Fibroblast of mammary gland (primary cell): Measurements from ENCODE around the gene SPATA16.
"Not testable (repeated sequence)": the region's sequence is repeated elsewhere in the genome, so short reads cannot be mapped to it uniquely, and the experiment has no call there.

Source experiments
- DNase-seq: peaks from one replicate; pipeline ENCODE4 v3.0.0-alpha.2; 2010; ENCODE audit warnings: low read depth
- H3K4me3 ChIP-seq: 2 replicates; pipeline ENCODE4 v1.5.1; 2011; ENCODE audit warnings: low read depth, mild to moderate bottlenecking, low read length, moderate library complexity; ENCODE audit not compliant: control insufficient read depth
- CTCF ChIP-seq: conservative IDR thresholded peaks from 2 replicates; pipeline ENCODE4 v1.5.1; 2011; ENCODE audit warnings: low read depth, low read length, inconsistent platforms; ENCODE audit not compliant: control insufficient read depth, insufficient read depth

The SPATA16 gene

GRCh38 chr3:172974969-172975368 is 166.1 kb downstream of the SPATA16 start:
- no peak for DNase-seq
- H3K4me3 ChIP-seq: no peak overlapping the region
- TF ChIP-seq CTCF: no peak

- no peak for TF ChIP-seq CTCF
- H3K4me3 ChIP-seq: no peak overlapping the region
These were observed 167.2 kb downstream of the SPATA16 start for GRCh38 chr3:172973799-172974198.

DNA sequence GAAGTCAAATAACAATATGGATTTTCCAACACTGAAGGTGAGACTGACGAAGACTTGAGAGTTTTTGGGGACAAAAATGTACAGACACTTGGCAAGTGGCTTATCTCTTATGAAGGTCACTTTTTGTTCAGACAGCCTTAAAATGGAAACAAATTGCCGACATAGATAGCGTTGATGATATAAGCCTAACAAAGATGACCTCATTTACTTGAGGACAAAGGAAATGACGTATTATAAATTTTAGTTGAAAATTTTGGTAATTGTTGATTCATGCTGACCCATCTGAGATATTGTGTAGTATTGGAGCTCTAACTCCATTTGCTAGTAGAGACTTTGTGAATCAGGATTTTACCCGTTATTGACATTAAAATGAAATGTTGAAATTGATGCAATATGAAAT is 168.3 kb downstream of the SPATA16 start:
- TF ChIP-seq CTCF: no peak
- no peak for DNase-seq
- no peak overlapping the region for H3K4me3 ChIP-seq

More at GRCh38 chr3:172973799-172974198, 167.2 kb downstream of the SPATA16 start:
- no peak for DNase-seq

GRCh38 chr3:172972067-172972466 is 169.0 kb downstream of the SPATA16 start:
- H3K4me3 ChIP-seq: no peak overlapping the region
- TF ChIP-seq CTCF: no peak
- no peak for DNase-seq

- no peak for TF ChIP-seq CTCF
- no peak overlapping the region for H3K4me3 ChIP-seq
- no peak for DNase-seq
These were observed 172.4 kb downstream of the SPATA16 start for GRCh38 chr3:172968646-172969045.

DNA sequence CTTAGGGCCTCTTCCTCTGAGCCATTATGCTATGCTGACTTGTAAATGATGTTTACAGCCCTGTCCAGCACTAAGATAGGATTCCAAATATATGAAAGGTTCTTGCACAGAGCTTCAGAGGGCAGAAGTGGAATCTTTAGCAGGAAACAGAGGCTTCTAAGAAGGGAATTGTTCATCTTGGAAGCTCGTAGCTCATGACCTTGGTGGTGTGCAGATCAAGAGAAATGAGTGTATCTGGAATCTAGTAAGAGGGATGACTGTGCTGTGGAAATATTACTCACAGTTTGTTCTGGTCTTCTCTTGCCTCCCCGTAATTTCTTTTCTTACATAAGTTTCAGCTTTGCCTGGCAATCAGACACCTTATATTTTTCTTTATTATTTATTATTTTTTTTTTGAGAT is 175.8 kb downstream of the SPATA16 start:
- no peak for DNase-seq
- H3K4me3 ChIP-seq: no peak overlapping the region
- TF ChIP-seq CTCF: no peak

GRCh38 chr3:172960626-172961182 is 180.3 kb downstream of the SPATA16 start:
- not testable (repeated sequence) for DNase-seq, H3K4me3 ChIP-seq
